ENCODE data around the gene HIPK3. TPM values are rescaled to one million over a fixed set of nuclear protein-coding genes. Genes with fewer than 3 reads are reported as not detected.

Gene HIPK3
- total RNA-seq, 1 experiment from 2014 or later, result 37.8 TPM

GRCh38 chr11:33375236-33375635 lies 118.1 kb downstream of the HIPK3 start:
- DNase-seq (ENCODE audit: low read depth, low spot score), result no peak
- in situ Hi-C loops (cut with HindIII; ENCODE audit: low pct_unique_long_range_greater_than_20kb, low sequenced_read_pairs), result no loop called here

- in situ Hi-C loops (cut with HindIII; ENCODE audit: low pct_unique_long_range_greater_than_20kb, low sequenced_read_pairs), result no loop called here
- DNase-seq (ENCODE audit: low read depth, low spot score), result peak; percentile 45
Observed at GRCh38 chr11:33375688-33376311, 118.6 kb downstream of the HIPK3 start, which contains the start of gene KIAA1549L. TSS of gene KIAA1549L (plus strand) at chr11:33376108.

GRCh38 chr11:33376331-33377310 lies 119.4 kb downstream of the HIPK3 start:
- in situ Hi-C loops (cut with HindIII; ENCODE audit: low pct_unique_long_range_greater_than_20kb, low sequenced_read_pairs), result no loop called here
- no peak for DNase-seq (ENCODE audit: low read depth, low spot score)

DNA sequence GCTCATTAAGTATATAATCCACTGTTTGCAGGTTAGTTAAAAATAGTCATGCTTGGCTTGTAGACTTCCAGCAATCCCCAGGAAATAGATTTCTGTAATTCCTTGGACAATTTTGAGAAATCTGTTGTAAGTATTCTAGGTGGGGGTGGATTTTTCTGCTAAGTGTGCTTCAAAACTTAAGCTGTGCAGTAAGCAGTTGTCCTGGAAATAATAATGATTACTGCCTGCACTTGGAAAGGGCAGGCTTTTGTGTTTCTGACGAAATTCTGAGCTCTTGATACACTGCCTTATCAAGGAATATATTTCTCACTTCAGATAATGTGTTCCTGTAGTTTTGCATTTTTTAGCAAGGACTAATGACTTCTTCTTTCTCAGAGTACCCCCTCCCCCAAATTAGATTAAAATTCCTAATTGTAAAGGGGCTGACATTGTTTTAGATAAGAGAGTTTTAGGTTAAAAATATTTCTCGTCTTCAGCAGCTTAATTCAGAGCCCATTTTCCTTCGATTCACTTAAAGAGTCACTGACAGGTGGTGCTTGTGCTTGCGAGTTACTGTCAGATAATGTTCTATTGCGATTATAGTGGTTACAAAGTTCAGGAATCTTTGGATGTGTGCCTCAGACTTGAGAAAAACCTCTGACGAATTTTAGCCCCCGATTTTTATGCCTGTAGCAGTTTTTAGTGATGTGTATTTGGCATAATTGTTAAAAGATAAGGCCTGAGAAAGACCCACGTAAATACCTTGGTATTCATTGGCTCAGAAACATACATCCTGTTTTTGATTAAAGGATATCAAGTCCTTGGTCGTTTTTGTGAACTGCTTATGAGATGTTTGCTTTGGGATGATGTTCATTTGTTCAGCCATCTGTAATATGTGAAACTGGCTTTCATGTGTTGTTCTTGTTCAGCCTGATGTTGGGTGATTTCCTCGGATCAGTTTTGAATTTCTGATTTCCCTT lies 120.5 kb downstream of the HIPK3 start:
- in situ Hi-C loops (cut with HindIII; ENCODE audit: low pct_unique_long_range_greater_than_20kb, low sequenced_read_pairs), result no loop called here
- DNase-seq (ENCODE audit: low read depth, low spot score), result no peak

DNA sequence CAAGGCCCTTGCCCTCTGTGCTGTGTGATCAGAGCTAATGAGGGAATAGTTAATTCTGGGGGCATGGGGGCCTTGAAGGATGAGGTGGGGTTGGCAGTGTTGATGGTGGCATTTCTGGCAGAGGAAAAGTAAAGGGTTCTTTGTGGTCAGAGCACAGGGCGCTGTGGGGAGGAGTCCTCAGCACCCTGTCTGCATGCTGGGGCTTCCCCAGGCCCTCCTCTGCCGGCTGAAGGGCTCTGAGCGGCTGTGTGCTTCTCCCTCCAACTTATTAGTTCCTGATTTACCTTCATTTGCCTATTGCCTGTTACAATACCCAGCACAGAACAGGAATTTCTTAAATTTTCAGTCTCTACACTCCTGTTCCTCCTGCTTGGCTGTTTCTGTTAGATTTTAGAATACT lies 122.8 kb downstream of the HIPK3 start:
- in situ Hi-C loops (cut with HindIII; ENCODE audit: low pct_unique_long_range_greater_than_20kb, low sequenced_read_pairs), result no loop called here
- DNase-seq (ENCODE audit: low read depth, low spot score), result no peak

DNA sequence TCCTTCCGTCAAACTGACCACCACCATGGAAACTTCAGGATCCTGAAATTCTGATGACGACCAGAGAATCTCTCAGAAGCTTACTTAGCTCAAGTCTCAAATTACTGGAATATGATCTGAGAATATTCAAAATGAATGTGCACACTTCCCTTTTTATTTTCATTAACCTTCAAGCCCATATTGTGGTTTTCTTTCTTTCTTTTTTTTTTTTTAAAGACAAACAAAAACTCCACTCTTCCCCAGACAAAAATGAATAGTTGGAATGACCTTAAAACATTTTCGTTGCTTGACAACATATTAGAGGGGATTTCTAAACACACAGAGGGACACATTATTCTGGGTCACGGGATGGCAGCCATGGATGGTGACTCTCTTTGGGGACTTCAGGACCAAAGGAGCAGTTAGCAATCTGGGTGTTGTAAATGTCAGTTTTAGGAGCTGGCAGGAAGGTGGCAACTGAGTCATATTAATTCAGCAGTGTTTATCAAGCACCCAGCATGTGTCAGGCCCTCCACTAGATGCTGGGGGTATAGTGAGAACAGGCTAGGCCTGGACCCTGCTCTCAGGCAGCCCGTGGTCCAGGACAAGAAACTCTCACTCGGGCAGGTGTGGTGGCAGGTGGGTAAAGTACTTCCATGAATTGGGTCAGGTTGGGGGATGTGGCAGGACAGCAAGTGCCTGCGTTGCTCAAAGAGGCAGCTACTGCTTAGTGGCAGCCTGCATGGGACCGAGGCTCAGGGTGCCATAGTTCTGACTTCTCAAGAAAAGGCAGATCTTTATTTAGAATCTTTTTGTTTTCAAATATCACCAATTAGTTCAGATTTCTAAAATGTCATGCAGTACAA lies 126.1 kb downstream of the HIPK3 start:
- DNase-seq (ENCODE audit: low read depth, low spot score), result peak; percentile 95
- in situ Hi-C loops (cut with HindIII; ENCODE audit: low pct_unique_long_range_greater_than_20kb, low sequenced_read_pairs), result no loop called here

DNA sequence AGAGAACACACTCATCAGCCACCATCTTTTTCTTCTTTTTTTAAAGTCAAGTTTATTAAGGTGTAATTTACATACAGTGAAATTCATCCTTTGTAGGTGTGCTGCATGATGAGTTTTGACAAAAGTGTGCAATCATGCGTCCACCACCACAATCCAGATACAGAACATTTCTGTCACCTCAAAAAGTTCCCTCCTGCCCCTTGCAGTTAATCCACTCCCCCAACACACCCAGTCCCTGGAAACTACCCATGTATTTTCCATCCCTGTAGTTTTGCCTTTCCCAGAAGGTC lies 126.7 kb downstream of the HIPK3 start:
- in situ Hi-C loops (cut with HindIII; ENCODE audit: low pct_unique_long_range_greater_than_20kb, low sequenced_read_pairs), result no loop called here
- DNase-seq (ENCODE audit: low read depth, low spot score), result no peak

- DNase-seq (ENCODE audit: low read depth, low spot score), result peak; percentile 79
- in situ Hi-C loops (cut with HindIII; ENCODE audit: low pct_unique_long_range_greater_than_20kb, low sequenced_read_pairs), result no loop called here
Observed at GRCh38 chr11:33384220-33384619, 127.0 kb downstream of the HIPK3 start.

GRCh38 chr11:33387581-33387980 lies 130.4 kb downstream of the HIPK3 start:
- in situ Hi-C loops (cut with HindIII; ENCODE audit: low pct_unique_long_range_greater_than_20kb, low sequenced_read_pairs), result no loop called here
- DNase-seq (ENCODE audit: low read depth, low spot score), result no peak

DNA sequence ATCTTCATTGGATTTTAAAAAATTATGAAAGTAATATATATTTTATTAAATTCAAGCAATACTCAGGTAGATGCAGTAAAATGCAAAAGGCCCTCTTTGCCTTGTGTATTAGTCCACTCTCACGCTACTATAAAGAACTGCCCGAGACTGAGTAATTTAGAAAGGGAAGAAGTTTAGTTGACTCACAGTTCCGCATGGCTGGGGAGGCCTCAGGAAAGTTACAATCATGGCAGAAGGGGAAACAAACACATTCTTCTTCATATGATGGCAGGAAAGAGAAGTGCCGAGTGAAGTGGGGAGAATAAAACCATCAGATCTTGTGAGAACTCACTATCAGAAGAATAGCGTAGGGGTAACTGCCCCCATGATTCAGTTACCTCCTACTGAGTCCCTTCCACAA lies 130.8 kb downstream of the HIPK3 start:
- no peak for DNase-seq (ENCODE audit: low read depth, low spot score)
- in situ Hi-C loops (cut with HindIII; ENCODE audit: low pct_unique_long_range_greater_than_20kb, low sequenced_read_pairs), result no loop called here

GRCh38 chr11:33388793-33389525 lies 131.8 kb downstream of the HIPK3 start:
- in situ Hi-C loops (cut with HindIII; ENCODE audit: low pct_unique_long_range_greater_than_20kb, low sequenced_read_pairs), result no loop called here
- DNase-seq (ENCODE audit: low read depth, low spot score), result no peak

- in situ Hi-C loops (cut with HindIII; ENCODE audit: low pct_unique_long_range_greater_than_20kb, low sequenced_read_pairs), result no loop called here
- DNase-seq (ENCODE audit: low read depth, low spot score), result no peak
Observed at GRCh38 chr11:33389635-33390034, 132.5 kb downstream of the HIPK3 start.

GRCh38 chr11:33390944-33391892 lies 134.0 kb downstream of the HIPK3 start:
- no peak for DNase-seq (ENCODE audit: low read depth, low spot score)
- in situ Hi-C loops (cut with HindIII; ENCODE audit: low pct_unique_long_range_greater_than_20kb, low sequenced_read_pairs), result no loop called here

GRCh38 chr11:33391893-33392251 lies 134.7 kb downstream of the HIPK3 start:
- in situ Hi-C loops (cut with HindIII; ENCODE audit: low pct_unique_long_range_greater_than_20kb, low sequenced_read_pairs), result no loop called here

GRCh38 chr11:33394431-33395109 lies 137.4 kb downstream of the HIPK3 start:
- in situ Hi-C loops (cut with HindIII; ENCODE audit: low pct_unique_long_range_greater_than_20kb, low sequenced_read_pairs), result no loop called here
- DNase-seq (ENCODE audit: low read depth, low spot score), result no peak

More at GRCh38 chr11:33391893-33392251, 134.7 kb downstream of the HIPK3 start:
- DNase-seq (ENCODE audit: low read depth, low spot score), result no peak

Data from SK-MEL-5 (cell line).